Activated T-helper 17 cell treated with anti-CD3 and anti-CD28 coated beads, Interleukin-2, amount 50 U/mL, for 72 hours (primary cell): Measurements from ENCODE around the gene LMX1B. TPM values are rescaled to one million over a fixed set of nuclear protein-coding genes. Genes with fewer than 3 reads are reported as not detected.
A peak's percentile ranks its signal among the peaks of the same experiment; 100 is the strongest.
"Not testable (repeated sequence)": the region's sequence is repeated elsewhere in the genome, so short reads cannot be mapped to it uniquely, and the experiment has no call there.

ENCODE experiments used
- ATAC-seq: fragments of 150-1000 bp; cut with Tn5 transposase; replicated peaks from 2 replicates; pipeline ENCODE4 v1.10.0; 2021; ENCODE audit warnings: mild to moderate bottlenecking, moderate library complexity
- H3K27ac Mint-ChIP-seq: one replicate; pipeline ENCODE4 v1.8.0; 2022; ENCODE audit warnings: mixed read lengths
- H3K27me3 Mint-ChIP-seq: one replicate; pipeline ENCODE4 v1.8.0; 2022; ENCODE audit warnings: mixed read lengths
- H3K36me3 Mint-ChIP-seq: one replicate; pipeline ENCODE4 v1.8.0; 2022; ENCODE audit warnings: low read depth, mild to moderate bottlenecking, mixed read lengths
- H3K4me1 Mint-ChIP-seq: one replicate; pipeline ENCODE4 v1.8.0; 2022; ENCODE audit warnings: mixed read lengths
- H3K4me3 Mint-ChIP-seq: one replicate; pipeline ENCODE4 v1.8.0; 2022; ENCODE audit warnings: mild to moderate bottlenecking, mixed read lengths
- H3K9me3 Mint-ChIP-seq: one replicate; pipeline ENCODE4 v1.8.0; 2022; ENCODE audit warnings: mixed read lengths
- total RNA-seq, 2 donors: library from RNA; stranded (reverse); gene quantifications; one replicate each; pipeline ENCODE4 v1.2.3, GENCODE V29; 2022

Gene LMX1B
- total RNA-seq = not detected

- no peak for ATAC-seq
- H3K27ac Mint-ChIP-seq = no peak within 1 kb of the TSS
- peak within 1 kb of the TSS; percentile 62 for H3K4me3 Mint-ChIP-seq
- H3K36me3 Mint-ChIP-seq = peaks cover 6% of the 10 kb centered on the region
- no peaks in the 10 kb centered on the region for H3K9me3 Mint-ChIP-seq
- peaks cover 6% of the 10 kb centered on the region for H3K4me1 Mint-ChIP-seq
- H3K27me3 Mint-ChIP-seq = peaks cover 37% of the 10 kb centered on the region
Measured at GRCh38 chr9:126613651-126614050, at the start of gene LMX1B. Gene LMX1B, plus strand, starts transcription at chr9:126613928. Its CDS starts 522 bp downstream, at chr9:126614450.

GRCh38 chr9:126564128-126564527 lies 49.6 kb upstream of the LMX1B start:
- ATAC-seq = no peak
- Mint-ChIP-seq H3K27ac (no peak overlapping the region), H3K4me3 (no peak overlapping the region), H3K4me1 (no peaks in the 10 kb centered on the region), H3K36me3 (no peaks in the 10 kb centered on the region), H3K9me3 (no peaks in the 10 kb centered on the region), H3K27me3 (peaks cover 42% of the 10 kb centered on the region)

DNA sequence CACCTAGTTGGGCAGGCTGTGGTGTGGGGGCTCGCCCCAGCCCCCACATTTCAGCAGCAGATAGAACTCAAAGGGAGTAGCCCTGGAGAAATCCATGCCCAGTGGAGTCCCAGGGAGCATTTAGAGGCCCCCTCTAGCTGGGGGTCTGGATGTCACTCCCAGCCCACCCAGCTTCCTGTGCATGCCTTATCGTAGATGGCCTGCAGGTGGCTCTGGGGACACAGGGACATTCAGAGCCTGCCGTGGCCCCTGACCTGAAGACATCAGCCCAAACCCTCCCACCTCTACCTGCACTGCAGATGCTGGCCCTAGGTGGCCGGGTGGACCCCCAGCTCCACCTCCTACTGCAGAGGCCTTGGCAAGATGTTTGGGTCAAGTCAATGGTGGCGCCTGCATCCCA lies 49.0 kb upstream of the LMX1B start:
- Mint-ChIP-seq H3K9me3 (no peaks in the 10 kb centered on the region), H3K36me3 (no peaks in the 10 kb centered on the region), H3K27me3 (peaks cover 36% of the 10 kb centered on the region), H3K4me1 (no peaks in the 10 kb centered on the region), H3K4me3 (no peak overlapping the region), H3K27ac (no peak overlapping the region)
- no peak for ATAC-seq

DNA sequence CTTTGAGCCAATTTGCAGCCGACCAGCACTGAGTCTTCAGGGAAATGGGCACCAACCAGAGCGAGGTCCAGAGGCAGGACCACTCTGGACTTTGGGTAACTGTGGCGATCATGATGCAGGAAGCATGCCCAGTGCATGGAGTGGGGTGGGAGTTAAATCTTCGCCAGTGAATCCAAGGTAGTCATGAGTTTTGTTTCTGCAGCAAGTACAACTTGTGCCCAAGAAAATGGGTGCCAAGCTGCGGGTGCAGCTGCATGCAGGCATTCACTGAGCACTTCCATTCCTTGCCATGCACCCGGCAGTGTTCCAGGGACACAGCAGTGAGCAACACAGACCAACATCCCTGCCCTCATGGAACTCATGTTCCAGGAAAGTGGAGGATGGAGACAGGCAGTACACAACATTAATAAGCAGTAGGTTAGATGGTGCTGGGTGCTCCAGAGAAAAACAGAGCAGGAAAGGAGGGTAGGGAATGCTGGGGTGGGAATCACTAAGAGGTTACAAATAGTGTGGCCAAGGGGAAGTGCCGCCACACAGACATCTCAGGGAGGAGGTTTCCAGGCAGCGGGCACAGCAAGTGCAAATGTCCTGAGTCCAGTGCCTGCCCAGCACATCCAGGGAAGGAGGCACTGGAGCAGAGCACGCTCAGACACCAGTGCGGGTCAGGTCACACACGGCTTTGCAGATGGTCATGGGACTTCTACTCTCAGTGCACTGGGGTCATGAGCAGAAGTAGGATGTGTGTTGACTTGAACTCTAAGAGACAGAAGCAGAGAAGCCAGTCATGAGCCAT lies 48.2 kb upstream of the LMX1B start:
- Mint-ChIP-seq H3K36me3 (no peaks in the 10 kb centered on the region), H3K27me3 (peaks cover 36% of the 10 kb centered on the region), H3K27ac (no peak overlapping the region), H3K4me1 (no peaks in the 10 kb centered on the region), H3K4me3 (no peak overlapping the region), H3K9me3 (no peaks in the 10 kb centered on the region)
- ATAC-seq = no peak

DNA sequence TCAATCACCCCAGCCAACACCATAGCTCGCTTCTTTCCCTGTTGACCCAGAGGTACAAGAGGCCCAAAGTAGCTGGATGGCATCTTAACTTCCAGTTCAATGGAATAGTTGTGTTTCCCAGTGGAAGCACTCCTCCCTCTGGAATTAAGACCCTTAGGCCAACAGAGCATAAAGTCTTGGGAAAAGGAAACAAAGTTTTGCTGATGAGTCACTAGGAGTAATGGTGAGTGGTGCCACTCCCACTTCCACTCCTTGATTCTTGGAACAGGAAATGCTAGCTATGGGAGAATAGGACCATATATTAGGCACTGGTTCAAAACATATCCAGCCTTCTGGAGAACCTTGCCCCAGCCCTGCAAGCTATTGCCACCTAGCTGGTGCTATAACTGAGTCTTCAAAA lies 44.7 kb upstream of the LMX1B start:
- Mint-ChIP-seq H3K4me1 (no peaks in the 10 kb centered on the region), H3K36me3 (no peaks in the 10 kb centered on the region), H3K27ac (no peak overlapping the region), H3K27me3 (peaks cover 22% of the 10 kb centered on the region), H3K9me3 (no peaks in the 10 kb centered on the region), H3K4me3 (no peak overlapping the region)
- no peak for ATAC-seq

GRCh38 chr9:126578029-126578428 lies 35.7 kb upstream of the LMX1B start:
- no peaks in the 10 kb centered on the region for H3K4me1 Mint-ChIP-seq
- no peaks in the 10 kb centered on the region for H3K36me3 Mint-ChIP-seq
- no peak overlapping the region for H3K4me3 Mint-ChIP-seq
- H3K9me3 Mint-ChIP-seq = no peaks in the 10 kb centered on the region
- no peak overlapping the region for H3K27ac Mint-ChIP-seq
- peaks cover 9% of the 10 kb centered on the region for H3K27me3 Mint-ChIP-seq
- no peak for ATAC-seq

- H3K27me3 Mint-ChIP-seq = peaks cover 13% of the 10 kb centered on the region
- not testable (repeated sequence) for H3K9me3 Mint-ChIP-seq, H3K27ac Mint-ChIP-seq, H3K4me1 Mint-ChIP-seq, ATAC-seq, H3K36me3 Mint-ChIP-seq, H3K4me3 Mint-ChIP-seq
Measured at GRCh38 chr9:126580319-126580718, 33.4 kb upstream of the LMX1B start.

DNA sequence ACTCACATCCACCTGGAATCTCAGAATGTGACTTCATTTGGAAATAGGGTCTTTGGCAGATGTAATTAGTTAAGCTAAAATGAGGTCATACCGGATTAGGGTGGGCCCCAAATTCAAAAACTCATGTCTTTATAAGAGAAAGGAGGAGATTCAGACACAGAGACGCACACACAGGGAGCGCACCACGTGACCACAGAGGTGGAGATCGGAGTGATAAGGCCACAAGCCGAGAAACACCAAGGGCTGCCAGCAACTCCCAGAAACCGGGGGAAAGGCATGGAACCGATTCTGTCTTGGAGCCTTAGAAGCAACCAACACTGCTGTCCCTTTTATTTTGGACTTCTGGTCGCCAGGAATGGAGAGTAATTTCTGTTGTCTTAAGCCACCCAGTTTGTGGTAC lies 31.8 kb upstream of the LMX1B start:
- no peak overlapping the region for H3K4me3 Mint-ChIP-seq
- H3K27me3 Mint-ChIP-seq = peaks cover 28% of the 10 kb centered on the region
- H3K36me3 Mint-ChIP-seq = no peaks in the 10 kb centered on the region
- no peak overlapping the region for H3K27ac Mint-ChIP-seq
- no peak for ATAC-seq
- H3K4me1 Mint-ChIP-seq = no peaks in the 10 kb centered on the region
- H3K9me3 Mint-ChIP-seq = no peaks in the 10 kb centered on the region

DNA sequence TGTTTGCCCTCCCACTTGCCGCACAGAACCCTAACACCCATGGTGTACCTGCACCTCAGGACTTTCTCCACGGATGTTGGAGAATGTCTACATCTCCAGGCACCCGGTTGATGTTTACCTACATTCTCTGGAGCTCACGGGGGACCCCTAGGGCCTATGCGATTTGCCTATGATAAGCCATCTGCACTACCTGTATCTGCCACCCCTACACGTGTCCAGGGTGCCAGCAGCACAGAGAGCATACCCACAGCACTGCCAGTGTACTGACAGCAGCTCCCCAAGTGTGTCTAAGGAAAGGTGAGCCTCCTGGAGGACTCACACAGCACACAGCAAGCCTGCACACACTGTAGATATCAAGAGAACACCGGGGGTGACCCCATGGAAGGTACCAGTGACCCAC lies 31.3 kb upstream of the LMX1B start:
- Mint-ChIP-seq H3K4me3 (no peak overlapping the region), H3K27me3 (peaks cover 34% of the 10 kb centered on the region), H3K27ac (no peak overlapping the region)

GRCh38 chr9:126583144-126583760 lies 30.5 kb upstream of the LMX1B start:
- ATAC-seq = no peak
- no peak overlapping the region for H3K4me3 Mint-ChIP-seq
- H3K4me1 Mint-ChIP-seq = no peaks in the 10 kb centered on the region
- peaks cover 35% of the 10 kb centered on the region for H3K27me3 Mint-ChIP-seq
- H3K36me3 Mint-ChIP-seq = no peaks in the 10 kb centered on the region
- no peak overlapping the region for H3K27ac Mint-ChIP-seq
- no peaks in the 10 kb centered on the region for H3K9me3 Mint-ChIP-seq

More for the DNA sequence above, 31.3 kb upstream of the LMX1B start:
- H3K9me3 Mint-ChIP-seq = no peaks in the 10 kb centered on the region
- no peak for ATAC-seq
- H3K36me3 Mint-ChIP-seq = no peaks in the 10 kb centered on the region
- no peaks in the 10 kb centered on the region for H3K4me1 Mint-ChIP-seq

- H3K27ac Mint-ChIP-seq = no peak overlapping the region
- H3K4me3 Mint-ChIP-seq = no peak overlapping the region
- H3K36me3 Mint-ChIP-seq = no peaks in the 10 kb centered on the region
- H3K27me3 Mint-ChIP-seq = peaks cover 36% of the 10 kb centered on the region
- no peak for ATAC-seq
- H3K4me1 Mint-ChIP-seq = no peaks in the 10 kb centered on the region
- no peaks in the 10 kb centered on the region for H3K9me3 Mint-ChIP-seq
Measured at GRCh38 chr9:126584611-126585010, 29.1 kb upstream of the LMX1B start.

DNA sequence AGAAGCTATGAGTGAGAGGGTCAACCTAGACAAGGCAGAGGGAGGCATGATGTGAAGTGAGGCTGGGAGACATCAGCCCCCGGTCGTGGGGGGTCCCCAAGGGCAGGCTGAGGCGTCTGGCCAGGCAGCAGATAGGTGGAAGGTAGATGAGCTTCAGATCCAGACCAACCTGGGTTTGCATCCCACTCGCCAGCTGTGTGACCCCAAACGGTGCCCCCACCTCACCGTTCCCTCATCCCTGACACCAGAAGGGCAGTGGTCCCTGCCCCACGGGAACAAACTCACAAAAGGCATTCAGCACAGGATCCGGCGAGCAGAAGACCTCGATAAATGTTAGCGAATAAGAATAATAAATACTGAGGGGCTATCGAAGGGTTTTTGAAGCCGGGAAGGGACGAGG lies 27.5 kb upstream of the LMX1B start:
- no peaks in the 10 kb centered on the region for H3K4me1 Mint-ChIP-seq
- no peaks in the 10 kb centered on the region for H3K9me3 Mint-ChIP-seq
- no peak overlapping the region for H3K4me3 Mint-ChIP-seq
- peaks cover 39% of the 10 kb centered on the region for H3K27me3 Mint-ChIP-seq
- no peaks in the 10 kb centered on the region for H3K36me3 Mint-ChIP-seq
- no peak for ATAC-seq
- no peak overlapping the region for H3K27ac Mint-ChIP-seq

- no peak overlapping the region for H3K4me3 Mint-ChIP-seq
- no peaks in the 10 kb centered on the region for H3K4me1 Mint-ChIP-seq
- no peak for ATAC-seq
- no peak overlapping the region for H3K27ac Mint-ChIP-seq
- no peaks in the 10 kb centered on the region for H3K9me3 Mint-ChIP-seq
- peaks cover 43% of the 10 kb centered on the region for H3K27me3 Mint-ChIP-seq
- H3K36me3 Mint-ChIP-seq = no peaks in the 10 kb centered on the region
Measured at GRCh38 chr9:126587187-126588185, 26.2 kb upstream of the LMX1B start.

DNA sequence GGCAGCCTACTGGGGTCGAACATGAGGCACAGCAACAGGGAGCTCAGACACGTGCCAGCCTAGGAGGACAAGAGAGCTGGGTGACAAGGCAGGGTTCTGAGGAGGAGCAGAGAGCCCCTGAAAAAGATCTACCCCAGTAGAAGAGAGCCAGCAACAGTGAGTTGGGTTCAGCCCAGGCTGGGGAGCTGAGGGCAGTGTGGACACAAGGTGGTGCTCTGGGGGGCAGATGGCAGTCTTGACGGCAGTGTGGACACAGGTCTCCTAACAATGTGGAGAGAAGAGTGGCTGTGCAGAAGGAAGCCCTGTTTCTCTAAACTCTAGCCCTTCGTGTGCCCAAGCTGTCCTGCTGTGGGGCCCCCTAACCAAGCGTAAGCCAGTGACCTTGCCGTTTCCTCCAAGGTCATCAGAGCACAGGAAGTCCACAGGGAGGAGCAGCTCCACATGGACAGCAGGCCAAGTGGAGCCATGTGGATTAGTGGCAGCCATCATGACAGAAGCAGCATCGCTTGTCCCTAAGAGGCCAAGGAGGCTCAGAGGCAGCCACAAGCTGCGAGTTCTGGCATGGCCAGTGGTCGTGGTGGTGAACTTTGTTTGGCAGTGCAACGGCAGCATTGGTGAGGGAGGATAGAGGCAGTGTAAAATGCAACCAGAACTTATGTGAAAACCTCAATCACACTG lies 25.1 kb upstream of the LMX1B start:
- peaks cover 43% of the 10 kb centered on the region for H3K27me3 Mint-ChIP-seq

More for the DNA sequence above, 25.1 kb upstream of the LMX1B start:
- H3K27ac Mint-ChIP-seq = no peak overlapping the region
- H3K4me1 Mint-ChIP-seq = no peaks in the 10 kb centered on the region
- H3K36me3 Mint-ChIP-seq = no peaks in the 10 kb centered on the region
- no peaks in the 10 kb centered on the region for H3K9me3 Mint-ChIP-seq
- ATAC-seq = no peak
- H3K4me3 Mint-ChIP-seq = no peak overlapping the region
